Astrocyte (in vitro differentiated cells and primary cell): ENCODE results near the gene NPFFR1. TPM values are rescaled to one million over a fixed set of nuclear protein-coding genes. Genes with fewer than 3 reads are reported as not detected.
A peak's percentile ranks its signal among the peaks of the same experiment; 100 is the strongest.

Experiments
- DNase-seq: peaks from one replicate; pipeline ENCODE4 v3.0.0-alpha.2; 2010; ENCODE audit warnings: low read depth
- FAIRE-seq: peaks from 2 replicates; lab custom pipeline; 2011; peaks lifted over from hg19 to GRCh38; lab: Jason Lieb, UNC
- H2AFZ ChIP-seq: 2 replicates; pipeline ENCODE4 v1.6.0; 2012; ENCODE audit warnings: low read depth, low read length, inconsistent platforms
- H3K27ac ChIP-seq: 2 replicates; pipeline ENCODE4 v1.5.1; 2011; ENCODE audit warnings: low read depth, low read length, inconsistent platforms
- H3K27me3 ChIP-seq: 2 replicates; pipeline ENCODE4 v1.6.0; 2011; ENCODE audit warnings: low read length, inconsistent platforms; ENCODE audit not compliant: insufficient read depth
- H3K36me3 ChIP-seq: 2 replicates; pipeline ENCODE4 v1.5.1; 2011; ENCODE audit warnings: low read length, inconsistent platforms; ENCODE audit not compliant: insufficient read depth
- H3K4me1 ChIP-seq: 2 replicates; pipeline ENCODE4 v1.5.1; 2011; ENCODE audit warnings: low read length, inconsistent platforms; ENCODE audit not compliant: insufficient read depth
- H3K4me2 ChIP-seq: 2 replicates; pipeline ENCODE4 v1.6.0; 2012; ENCODE audit warnings: low read length, inconsistent platforms
- H3K4me3 ChIP-seq: 2 replicates; pipeline ENCODE4 v1.5.1; 2011; ENCODE audit warnings: low read depth, mild to moderate bottlenecking, low read length, inconsistent platforms; ENCODE audit not compliant: insufficient read depth
- H3K79me2 ChIP-seq: 2 replicates; pipeline ENCODE4 v1.6.0; 2012; ENCODE audit warnings: mild to moderate bottlenecking, low read length, inconsistent platforms; ENCODE audit not compliant: insufficient read depth
- H3K9ac ChIP-seq: 2 replicates; pipeline ENCODE4 v1.6.0; 2012; ENCODE audit warnings: mild to moderate bottlenecking, low read length, inconsistent platforms
- H3K9me3 ChIP-seq: 2 replicates; pipeline ENCODE4 v1.5.1; 2012; ENCODE audit warnings: low read depth, mild to moderate bottlenecking, low read length, inconsistent platforms; ENCODE audit not compliant: insufficient read depth
- H4K20me1 ChIP-seq: 2 replicates; pipeline ENCODE4 v1.6.0; 2012; ENCODE audit warnings: low read length, inconsistent platforms; ENCODE audit not compliant: insufficient read depth
- H3K27ac Mint-ChIP-seq: one replicate; pipeline ENCODE4 v1.8.0; 2021; ENCODE audit warnings: mild to moderate bottlenecking, mixed read lengths; ENCODE audit not compliant: unreplicated experiment
- H3K27me3 Mint-ChIP-seq: one replicate; pipeline ENCODE4 v1.8.0; 2021; ENCODE audit warnings: low read depth, mixed read lengths; ENCODE audit not compliant: unreplicated experiment
- H3K36me3 Mint-ChIP-seq: one replicate; pipeline ENCODE4 v1.8.0; 2021; ENCODE audit warnings: low read depth, mixed read lengths; ENCODE audit not compliant: unreplicated experiment
- H3K4me1 Mint-ChIP-seq: one replicate; pipeline ENCODE4 v1.8.0; 2021; ENCODE audit warnings: low read depth, mixed read lengths; ENCODE audit not compliant: unreplicated experiment
- H3K4me3 Mint-ChIP-seq: one replicate; pipeline ENCODE4 v1.8.0; 2021; ENCODE audit warnings: mild to moderate bottlenecking, moderate library complexity, mixed read lengths; ENCODE audit not compliant: unreplicated experiment
- H3K9me3 Mint-ChIP-seq: one replicate; pipeline ENCODE4 v1.8.0; 2021; ENCODE audit warnings: mild to moderate bottlenecking, mixed read lengths; ENCODE audit not compliant: unreplicated experiment
- EZH2 ChIP-seq: IDR thresholded peaks from 2 replicates; pipeline ENCODE4 v1.6.1; 2012; ENCODE audit warnings: mild to moderate bottlenecking, low read length, inconsistent platforms; ENCODE audit not compliant: insufficient read depth
- total RNA-seq: library from RNA; stranded (reverse); gene quantifications from 2 replicates; pipeline ENCODE4 v1.2.1, GENCODE V29; 2021
- TF ChIP-seq, protein P1 (sequence below): IDR thresholded peaks from 2 replicates; pipeline ENCODE4 v1.5.1; 2011; ENCODE audit warnings: low read depth, mild to moderate bottlenecking, inconsistent platforms, low read length, moderate library complexity; ENCODE audit not compliant: insufficient read depth

Gene NPFFR1
- total RNA-seq, 1 donor from 2014 or later = not detected

DNA sequence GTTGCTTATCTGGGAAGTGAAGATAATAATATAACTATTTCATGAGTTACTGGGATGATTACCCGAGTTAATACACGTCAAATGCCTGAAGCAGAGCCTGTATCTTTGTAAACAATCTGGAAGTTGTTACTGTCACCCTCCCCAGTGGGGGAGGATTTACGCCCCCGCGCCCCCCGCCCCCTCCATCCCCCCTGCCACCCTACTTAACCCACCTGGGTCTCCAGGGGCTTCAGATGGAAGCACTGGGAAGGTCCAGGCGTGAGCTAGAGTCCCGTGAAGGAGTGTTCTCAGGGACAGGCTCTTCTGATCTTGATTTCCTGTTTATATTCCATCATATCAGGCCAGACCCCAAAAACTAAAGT lies 49.9 kb downstream of the NPFFR1 start:
- H2AFZ ChIP-seq = peak overlapping the region; percentile 91
- no peak for TF ChIP-seq EZH2
- TF ChIP-seq, protein P1, sequence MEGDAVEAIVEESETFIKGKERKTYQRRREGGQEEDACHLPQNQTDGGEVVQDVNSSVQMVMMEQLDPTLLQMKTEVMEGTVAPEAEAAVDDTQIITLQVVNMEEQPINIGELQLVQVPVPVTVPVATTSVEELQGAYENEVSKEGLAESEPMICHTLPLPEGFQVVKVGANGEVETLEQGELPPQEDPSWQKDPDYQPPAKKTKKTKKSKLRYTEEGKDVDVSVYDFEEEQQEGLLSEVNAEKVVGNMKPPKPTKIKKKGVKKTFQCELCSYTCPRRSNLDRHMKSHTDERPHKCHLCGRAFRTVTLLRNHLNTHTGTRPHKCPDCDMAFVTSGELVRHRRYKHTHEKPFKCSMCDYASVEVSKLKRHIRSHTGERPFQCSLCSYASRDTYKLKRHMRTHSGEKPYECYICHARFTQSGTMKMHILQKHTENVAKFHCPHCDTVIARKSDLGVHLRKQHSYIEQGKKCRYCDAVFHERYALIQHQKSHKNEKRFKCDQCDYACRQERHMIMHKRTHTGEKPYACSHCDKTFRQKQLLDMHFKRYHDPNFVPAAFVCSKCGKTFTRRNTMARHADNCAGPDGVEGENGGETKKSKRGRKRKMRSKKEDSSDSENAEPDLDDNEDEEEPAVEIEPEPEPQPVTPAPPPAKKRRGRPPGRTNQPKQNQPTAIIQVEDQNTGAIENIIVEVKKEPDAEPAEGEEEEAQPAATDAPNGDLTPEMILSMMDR = no peak
- peak overlapping the region; percentile 96 for H3K4me2 ChIP-seq
- Mint-ChIP-seq H3K27ac (peak overlapping the region; percentile 72), H3K27me3 (peaks cover 3% of the 10 kb centered on the region), H3K9me3 (peaks cover 12% of the 10 kb centered on the region), H3K4me1 (peaks cover 2% of the 10 kb centered on the region), H3K4me3 (peak overlapping the region; percentile 98), H3K36me3 (no peaks in the 10 kb centered on the region)
- H3K36me3 ChIP-seq = peaks cover 5% of the 10 kb centered on the region
- peaks cover 40% of the 10 kb centered on the region for H3K79me2 ChIP-seq
- no peaks in the 10 kb centered on the region for H3K27me3 ChIP-seq
- H3K9ac ChIP-seq = peak overlapping the region; percentile 82
- H3K27ac ChIP-seq = peak overlapping the region; percentile 61
- peaks cover 19% of the 10 kb centered on the region for H4K20me1 ChIP-seq
- FAIRE-seq (no peak), DNase-seq (no peak)
- peaks cover 10% of the 10 kb centered on the region for H3K4me1 ChIP-seq
- no peaks in the 10 kb centered on the region for H3K9me3 ChIP-seq
- peak overlapping the region; percentile 87 for H3K4me3 ChIP-seq

- H3K27me3 ChIP-seq = no peaks in the 10 kb centered on the region
- peaks cover 2% of the 10 kb centered on the region for H3K4me1 Mint-ChIP-seq
- DNase-seq = peak; percentile 77
Measured at GRCh38 chr10:70233109-70233938, 50.5 kb downstream of the NPFFR1 start, which contains the start of gene PPA1. PPA1 (minus strand) TSS chr10:70233429; CDS start chr10:70233327, 102 bp downstream.

More at GRCh38 chr10:70233109-70233938, 50.5 kb downstream of the NPFFR1 start, which contains the start of gene PPA1:
- Mint-ChIP-seq H3K27ac (peak within 1 kb of the TSS; percentile 87), H3K4me3 (peak within 1 kb of the TSS; percentile 98), H3K36me3 (no peaks in the 10 kb centered on the region), H3K9me3 (peaks cover 10% of the 10 kb centered on the region), H3K27me3 (peaks cover 2% of the 10 kb centered on the region)
- Histone ChIP-seq H3K9ac (peak within 1 kb of the TSS; percentile 93), H3K4me1 (peaks cover 10% of the 10 kb centered on the region), H3K4me2 (peak within 1 kb of the TSS; percentile 96), H3K4me3 (peak within 1 kb of the TSS; percentile 87), H2AFZ (peak within 1 kb of the TSS; percentile 91), H3K27ac (peak within 1 kb of the TSS; percentile 73), H3K36me3 (peaks cover 8% of the 10 kb centered on the region), H4K20me1 (peaks cover 22% of the 10 kb centered on the region), H3K9me3 (no peaks in the 10 kb centered on the region), H3K79me2 (peaks cover 46% of the 10 kb centered on the region)
- TF ChIP-seq, protein P1 = peak; percentile 25
- no peak for TF ChIP-seq EZH2
- no peak for FAIRE-seq
